BE2C (cell line): ENCODE results near the gene HOXD10.

ENCODE experiments used
- DNase-seq: peaks from one replicate; pipeline ENCODE4 v3.0.0-alpha.2; 2020
- H3K27me3 ChIP-seq: fragments of 250-450 bp; sonication (Bioruptor Pico); 2 replicates; pipeline ENCODE4 v1.5.1; 2020; ENCODE audit warnings: mild to moderate bottlenecking
- H3K36me3 ChIP-seq: fragments of 250-450 bp; sonication (Bioruptor Pico); 2 replicates; pipeline ENCODE4 v1.5.1; 2020; ENCODE audit warnings: mild to moderate bottlenecking
- H3K4me1 ChIP-seq: fragments of 250-450 bp; sonication (Bioruptor Pico); 2 replicates; pipeline ENCODE4 v1.5.1; 2020
- H3K4me3 ChIP-seq: 2 replicates; pipeline ENCODE4 v1.5.1; 2011; ENCODE audit warnings: low read depth, low read length
- H3K9me3 ChIP-seq: fragments of 250-450 bp; sonication (Bioruptor Pico); 2 replicates; pipeline ENCODE4 v1.5.1; 2020
- TF ChIP-seq, protein P1 (sequence below): IDR thresholded peaks from 2 replicates; pipeline ENCODE4 v1.5.1; 2012; ENCODE audit warnings: mild to moderate bottlenecking, low read depth, low read length

Gene HOXD10

DNA sequence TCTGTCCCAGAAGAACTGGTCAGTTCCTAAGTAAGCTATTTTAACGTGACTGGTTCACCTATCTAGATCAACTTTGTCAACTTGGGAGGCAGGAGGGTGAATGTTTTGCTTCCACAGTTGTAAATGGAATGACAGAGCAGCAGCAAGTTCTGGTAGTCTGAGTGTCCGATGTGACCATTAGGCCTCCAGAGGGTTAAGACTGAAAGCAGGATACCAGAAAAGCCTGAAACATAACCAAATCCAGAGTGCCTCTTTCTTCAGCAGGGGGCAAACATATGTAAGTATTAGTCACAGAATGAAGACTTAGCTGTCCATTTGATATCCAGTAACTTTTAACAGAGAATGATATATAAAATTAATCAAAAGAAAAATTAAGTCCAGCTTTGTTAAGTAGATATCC lies 49.7 kb downstream of the HOXD10 start:
- TF ChIP-seq, protein P1, sequence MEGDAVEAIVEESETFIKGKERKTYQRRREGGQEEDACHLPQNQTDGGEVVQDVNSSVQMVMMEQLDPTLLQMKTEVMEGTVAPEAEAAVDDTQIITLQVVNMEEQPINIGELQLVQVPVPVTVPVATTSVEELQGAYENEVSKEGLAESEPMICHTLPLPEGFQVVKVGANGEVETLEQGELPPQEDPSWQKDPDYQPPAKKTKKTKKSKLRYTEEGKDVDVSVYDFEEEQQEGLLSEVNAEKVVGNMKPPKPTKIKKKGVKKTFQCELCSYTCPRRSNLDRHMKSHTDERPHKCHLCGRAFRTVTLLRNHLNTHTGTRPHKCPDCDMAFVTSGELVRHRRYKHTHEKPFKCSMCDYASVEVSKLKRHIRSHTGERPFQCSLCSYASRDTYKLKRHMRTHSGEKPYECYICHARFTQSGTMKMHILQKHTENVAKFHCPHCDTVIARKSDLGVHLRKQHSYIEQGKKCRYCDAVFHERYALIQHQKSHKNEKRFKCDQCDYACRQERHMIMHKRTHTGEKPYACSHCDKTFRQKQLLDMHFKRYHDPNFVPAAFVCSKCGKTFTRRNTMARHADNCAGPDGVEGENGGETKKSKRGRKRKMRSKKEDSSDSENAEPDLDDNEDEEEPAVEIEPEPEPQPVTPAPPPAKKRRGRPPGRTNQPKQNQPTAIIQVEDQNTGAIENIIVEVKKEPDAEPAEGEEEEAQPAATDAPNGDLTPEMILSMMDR, result no peak
- H3K27me3 ChIP-seq, result no peaks in the 10 kb centered on the region
- DNase-seq, result no peak
- H3K9me3 ChIP-seq, result no peaks in the 10 kb centered on the region
- no peaks in the 10 kb centered on the region for H3K4me1 ChIP-seq
- no peak overlapping the region for H3K4me3 ChIP-seq
- H3K36me3 ChIP-seq, result no peaks in the 10 kb centered on the region

DNA sequence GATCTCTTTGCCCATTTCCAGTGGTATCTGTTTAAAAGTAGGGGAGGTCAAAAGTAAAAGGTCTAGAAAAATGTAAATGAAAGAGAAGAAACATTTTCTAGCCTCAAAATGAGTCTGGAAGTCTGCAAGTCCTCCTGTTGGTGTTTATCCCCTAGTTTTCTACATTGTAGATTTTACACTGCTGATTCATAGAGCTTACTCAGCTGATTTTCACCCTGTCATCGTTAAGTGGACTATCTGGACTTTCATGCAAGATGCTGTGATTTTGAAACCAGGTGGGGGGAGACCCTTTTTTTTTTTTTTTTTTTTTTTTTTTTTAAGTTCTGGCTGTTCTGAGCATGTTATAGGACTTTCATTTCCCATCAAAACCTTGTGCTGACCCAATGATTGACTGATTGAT lies 50.8 kb downstream of the HOXD10 start:
- H3K4me1 ChIP-seq, result no peaks in the 10 kb centered on the region
- TF ChIP-seq, protein P1, result no peak
- H3K36me3 ChIP-seq, result peaks cover 5% of the 10 kb centered on the region; the same call in 1 of the 2 replicates
- H3K4me3 ChIP-seq, result no peak overlapping the region
- no peak for DNase-seq
- H3K9me3 ChIP-seq, result no peaks in the 10 kb centered on the region
- H3K27me3 ChIP-seq, result no peaks in the 10 kb centered on the region

DNA sequence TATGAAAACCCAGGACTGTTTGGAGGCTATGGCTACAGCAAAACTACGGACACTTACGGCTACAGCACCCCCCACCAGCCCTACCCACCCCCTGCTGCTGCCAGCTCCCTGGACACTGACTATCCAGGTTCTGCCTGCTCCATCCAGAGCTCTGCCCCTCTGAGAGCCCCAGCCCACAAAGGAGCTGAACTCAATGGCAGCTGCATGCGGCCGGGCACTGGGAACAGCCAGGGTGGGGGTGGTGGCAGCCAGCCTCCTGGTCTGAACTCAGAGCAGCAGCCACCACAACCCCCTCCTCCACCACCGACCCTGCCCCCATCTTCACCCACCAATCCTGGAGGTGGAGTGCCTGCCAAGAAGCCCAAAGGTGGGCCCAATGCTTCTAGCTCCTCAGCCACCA lies 52.6 kb downstream of the HOXD10 start:
- TF ChIP-seq, protein P1, result no peak
- no peaks in the 10 kb centered on the region for H3K4me1 ChIP-seq
- no peak overlapping the region for H3K4me3 ChIP-seq
- no peaks in the 10 kb centered on the region for H3K27me3 ChIP-seq
- no peak for DNase-seq
- peaks cover 5% of the 10 kb centered on the region for H3K36me3 ChIP-seq
- no peaks in the 10 kb centered on the region for H3K9me3 ChIP-seq
